SKM-1 treated with dmso at 0.1 percent for 144 hours (cell line): ENCODE measurements around the gene PSMD1.
"Not testable (repeated sequence)": the region's sequence is repeated elsewhere in the genome, so short reads cannot be mapped to it uniquely, and the experiment has no call there.

Source experiments
- DNase-seq: peaks from one replicate; lab custom pipeline; 2025; ENCODE audit not compliant: unreplicated experiment; lab: John Stamatoyannopoulos, UW

The PSMD1 gene

DNA sequence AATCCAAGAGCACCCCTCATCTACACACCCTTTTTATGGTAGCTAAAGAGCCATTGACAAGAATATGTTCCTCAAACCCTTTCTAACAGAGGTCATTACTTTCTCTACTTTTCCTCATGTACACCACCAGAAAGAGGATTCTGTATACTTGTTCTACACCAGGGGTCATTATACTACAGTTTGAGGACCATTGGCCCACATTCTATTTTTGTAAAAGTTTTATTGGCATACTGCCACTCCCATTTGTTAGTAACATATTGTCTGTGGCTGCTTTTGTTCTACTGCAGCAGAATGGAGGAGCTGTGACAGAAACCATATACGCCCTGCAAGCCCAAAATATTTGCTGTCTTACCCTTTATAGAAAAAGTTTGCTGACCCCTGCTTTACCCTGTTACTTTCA, 53.9 kb downstream of the PSMD1 start:
- no peak for DNase-seq

DNA sequence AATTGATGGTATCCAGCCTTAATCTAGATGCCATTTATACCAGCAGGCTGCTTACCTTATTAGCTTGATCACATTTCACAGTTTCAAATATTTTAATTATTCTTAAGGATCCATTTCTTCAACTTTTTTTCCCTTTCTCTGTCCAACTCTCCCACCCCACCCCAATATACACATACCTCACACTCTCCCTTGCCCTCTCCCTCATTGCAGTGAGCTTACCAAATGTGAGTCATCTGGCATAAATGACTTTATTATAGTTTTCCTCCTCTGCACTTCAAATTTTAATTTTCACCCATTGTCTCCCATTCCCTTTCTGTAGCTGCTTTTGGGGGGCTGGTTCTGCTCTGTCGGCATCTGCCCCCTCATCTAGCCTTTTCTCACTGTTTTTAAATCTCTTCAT, 55.3 kb downstream of the PSMD1 start:
- no peak for DNase-seq

DNA sequence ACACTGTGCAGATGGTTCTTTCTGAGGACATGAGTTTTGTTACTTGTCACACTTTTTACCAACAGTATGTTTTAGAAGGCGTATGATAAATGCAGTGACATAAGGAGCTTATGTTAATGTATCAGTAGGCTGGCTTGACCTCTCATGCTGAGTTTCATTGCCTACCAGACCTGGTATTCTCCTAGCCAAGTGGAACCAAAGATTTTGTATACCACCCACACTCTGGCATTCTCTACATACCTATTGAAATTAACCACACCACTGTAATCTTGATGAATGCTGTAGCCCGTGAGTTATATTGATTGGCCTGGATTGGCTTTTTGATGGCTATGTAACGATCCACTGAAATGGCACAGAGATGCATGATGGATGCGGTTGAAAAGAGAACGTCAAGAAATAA, 56.8 kb downstream of the PSMD1 start:
- DNase-seq, result no peak

DNA sequence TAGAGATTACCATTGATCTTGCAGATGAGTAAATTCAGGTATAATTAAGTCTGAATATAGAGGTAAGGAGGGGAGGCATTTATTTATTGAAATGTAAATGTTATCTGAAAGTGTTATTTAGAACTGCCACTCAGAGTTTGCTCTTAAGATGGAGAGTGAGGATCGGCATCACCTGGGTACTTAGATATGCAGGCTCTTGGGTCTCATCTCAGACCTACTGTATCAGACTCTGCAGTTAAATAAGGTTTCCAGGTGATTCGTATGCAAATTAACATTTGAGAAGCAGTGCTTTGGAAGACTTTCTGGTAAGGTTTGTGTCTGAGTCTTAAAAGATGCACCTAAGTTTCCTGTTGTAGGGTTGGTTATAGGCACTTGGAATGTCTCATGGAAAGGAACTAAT, 59.0 kb downstream of the PSMD1 start:
- no peak for DNase-seq

DNA sequence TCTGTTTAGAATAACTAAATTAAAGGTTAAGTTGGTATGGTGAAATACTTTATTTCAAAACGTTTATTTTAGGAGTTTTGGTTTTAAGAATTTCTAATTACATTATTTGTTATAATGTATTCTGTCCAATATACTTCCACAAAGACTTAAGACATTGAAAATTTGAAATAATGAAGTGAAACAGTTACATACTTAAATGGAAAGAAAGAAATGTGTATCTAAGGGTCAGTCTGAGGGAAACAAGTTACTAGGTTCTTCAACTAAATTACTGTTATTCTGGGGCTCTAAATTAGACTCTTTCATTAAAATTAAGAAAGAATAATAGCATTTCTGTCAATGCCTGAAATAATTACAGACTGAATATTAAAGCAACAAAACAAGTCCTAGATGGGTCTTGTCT, 60.5 kb downstream of the PSMD1 start:
- DNase-seq, result no peak

DNA sequence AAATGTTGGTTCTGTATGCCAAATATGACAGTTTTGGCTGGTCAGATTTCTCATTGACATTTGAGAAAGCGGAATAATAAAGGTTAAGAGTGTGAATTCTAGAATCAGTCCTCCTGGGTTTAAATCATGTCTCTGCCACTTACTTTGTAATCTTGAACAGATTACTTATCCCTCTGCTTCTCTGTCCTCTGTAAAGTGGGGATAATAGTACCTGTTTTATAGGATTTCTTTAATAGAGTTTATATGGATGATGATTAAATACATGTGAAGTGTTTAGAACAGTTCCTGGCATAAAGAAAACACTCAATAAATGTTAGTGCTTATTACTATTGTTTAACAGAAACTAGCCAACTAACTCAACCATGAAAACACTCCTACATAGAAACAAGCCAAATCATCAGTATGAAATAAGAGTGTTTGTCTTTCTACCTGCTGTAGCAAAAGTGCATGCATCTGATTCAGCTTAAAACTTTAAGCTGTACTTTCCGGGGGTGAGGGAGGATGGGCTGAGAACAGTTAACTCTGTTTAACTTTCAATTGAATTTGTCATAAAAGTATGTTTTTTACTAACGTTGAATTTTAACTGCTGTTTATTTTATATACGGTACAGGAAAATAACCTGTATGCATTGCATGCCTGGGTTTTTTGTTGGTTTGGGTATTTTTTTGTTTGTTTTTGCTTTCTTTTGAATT, 61.4 kb downstream of the PSMD1 start:
- no peak for DNase-seq

DNA sequence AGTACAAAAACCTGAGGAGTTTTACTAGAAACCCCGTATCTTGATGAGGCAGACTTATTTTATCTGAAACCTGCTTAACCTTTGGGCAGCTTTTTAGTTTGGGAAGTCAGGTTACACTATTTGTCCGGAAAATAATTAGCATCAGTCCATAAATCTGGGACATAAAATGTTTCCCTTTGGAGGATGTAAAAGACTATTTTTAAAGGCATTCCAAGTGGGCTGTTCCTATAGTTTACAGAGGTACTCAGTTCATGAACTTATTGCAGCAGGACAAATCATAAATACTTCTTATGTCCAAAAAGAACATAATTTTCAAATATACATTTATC, 61.9 kb downstream of the PSMD1 start:
- no peak for DNase-seq

DNA sequence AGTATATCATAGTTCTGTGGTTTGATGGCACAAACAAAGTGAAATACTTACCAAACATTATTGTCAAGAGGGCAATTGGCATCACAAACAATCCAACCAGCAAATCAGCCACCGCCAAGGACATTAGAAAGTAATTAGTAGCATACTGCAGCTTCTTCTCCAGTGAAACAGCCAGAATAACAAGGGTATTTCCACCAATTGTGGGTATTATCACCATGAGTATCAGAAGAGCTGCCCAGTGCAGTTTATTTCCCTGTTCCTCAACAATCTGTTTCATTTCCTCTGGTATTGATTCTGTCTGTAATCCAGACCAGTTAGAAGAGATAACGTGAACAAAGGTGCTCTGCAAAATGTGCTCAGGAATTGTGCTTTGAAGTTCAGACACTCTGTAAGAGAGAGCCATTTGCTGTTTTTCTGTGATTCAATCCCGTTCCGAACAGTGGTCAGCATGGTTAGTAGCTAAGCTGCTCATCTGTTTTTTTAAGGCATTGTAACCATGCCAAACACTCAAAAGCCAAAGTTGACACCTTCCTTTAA, 66.8 kb downstream of the PSMD1 start:
- DNase-seq, result no peak

DNA sequence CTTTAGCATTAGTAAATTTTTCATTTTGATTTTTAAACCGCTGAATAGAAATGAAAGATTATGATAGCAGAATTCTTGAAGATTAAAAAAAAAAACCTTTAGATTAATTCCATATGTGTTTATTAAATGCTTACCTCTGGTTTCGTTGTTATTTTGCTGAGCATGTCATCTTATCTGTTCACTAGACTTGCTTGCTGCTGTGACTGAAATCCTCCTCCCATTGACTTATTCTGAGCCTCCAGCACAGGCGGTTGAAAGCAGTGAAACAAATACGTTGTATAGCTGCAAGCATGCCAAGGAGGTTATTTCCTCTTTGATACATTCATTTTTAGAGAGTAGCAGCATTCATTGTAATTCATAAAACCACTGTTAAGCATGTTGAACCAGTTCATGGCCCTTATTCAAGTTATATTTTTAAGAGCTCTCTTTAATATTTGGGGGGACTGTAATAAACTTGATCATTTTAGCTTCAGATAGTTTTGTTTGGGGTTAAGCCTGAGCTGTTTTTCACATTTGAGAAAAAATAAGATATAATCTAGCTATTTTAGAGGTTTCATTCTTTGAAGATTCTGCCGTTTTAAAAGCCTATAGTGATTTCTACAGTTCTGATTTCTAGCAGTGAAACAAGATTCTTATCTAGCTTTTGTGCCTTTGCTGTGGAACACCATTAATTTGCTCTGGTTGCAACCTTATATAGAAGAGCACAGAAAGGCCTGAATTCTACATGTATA, 68.3 kb downstream of the PSMD1 start, which contains the start of gene HTR2B:
TSS of gene HTR2B (minus strand) at position 205 of the 731 bp plus-strand sequence. CDS start 1,278 bp downstream, outside the sequence.
- no peak for DNase-seq

DNA sequence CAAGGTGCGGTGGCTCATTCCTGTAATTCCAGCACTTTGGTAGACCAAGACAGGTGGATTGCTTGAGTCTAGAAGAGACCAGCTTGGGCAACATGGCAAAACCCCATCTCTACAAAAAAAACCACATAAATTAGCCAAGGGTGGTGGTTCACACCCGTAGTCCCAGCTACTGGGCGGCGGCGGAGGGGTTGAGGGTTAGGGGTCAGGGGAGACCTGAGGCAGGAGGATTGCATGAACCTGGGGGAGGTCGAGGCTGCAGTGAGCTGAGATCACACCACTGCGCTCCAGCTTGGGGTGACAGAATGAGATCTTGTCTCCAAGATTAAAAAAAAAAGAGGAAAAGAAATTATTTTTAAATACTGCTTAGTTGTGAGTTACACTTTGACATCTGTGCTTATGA, 69.5 kb downstream of the PSMD1 start:
- DNase-seq, result no peak

DNA sequence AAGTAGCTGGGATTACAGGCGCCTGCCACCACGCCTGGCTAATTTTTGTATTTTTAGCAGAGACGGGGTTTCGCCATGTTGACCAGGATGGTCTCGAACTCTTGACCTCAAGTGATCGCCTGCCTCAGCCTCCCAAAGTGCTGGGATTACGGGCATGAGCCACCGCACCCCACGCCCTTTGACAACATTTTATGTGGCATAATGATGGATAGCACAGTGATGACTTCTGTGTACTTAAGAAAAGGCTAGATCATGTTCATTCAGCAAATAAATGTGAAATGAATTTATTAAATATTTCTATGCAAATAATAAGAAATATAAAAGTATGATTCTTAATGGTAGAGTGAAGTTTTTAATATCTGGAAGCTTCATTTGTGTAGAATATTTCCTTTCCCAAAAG, 70.8 kb downstream of the PSMD1 start:
- no peak for DNase-seq

DNA sequence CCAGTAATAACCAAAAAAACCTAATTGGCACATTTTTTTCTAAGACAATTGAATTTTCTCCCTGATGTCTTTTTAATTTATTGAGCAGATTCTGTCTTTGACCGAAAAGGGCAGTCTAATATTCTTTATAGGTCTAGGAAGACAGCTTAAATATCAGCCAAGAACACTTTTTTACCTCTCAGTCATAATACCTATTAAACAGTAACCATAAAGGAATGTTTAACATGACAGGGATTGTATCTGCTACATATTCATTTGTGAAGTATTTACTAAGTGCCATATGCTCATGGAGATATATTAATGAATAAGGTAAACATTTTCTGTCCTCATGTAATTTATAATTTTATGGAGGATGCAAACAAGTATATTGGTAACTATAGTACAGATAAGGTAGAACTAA, 71.3 kb downstream of the PSMD1 start:
- no peak for DNase-seq

DNA sequence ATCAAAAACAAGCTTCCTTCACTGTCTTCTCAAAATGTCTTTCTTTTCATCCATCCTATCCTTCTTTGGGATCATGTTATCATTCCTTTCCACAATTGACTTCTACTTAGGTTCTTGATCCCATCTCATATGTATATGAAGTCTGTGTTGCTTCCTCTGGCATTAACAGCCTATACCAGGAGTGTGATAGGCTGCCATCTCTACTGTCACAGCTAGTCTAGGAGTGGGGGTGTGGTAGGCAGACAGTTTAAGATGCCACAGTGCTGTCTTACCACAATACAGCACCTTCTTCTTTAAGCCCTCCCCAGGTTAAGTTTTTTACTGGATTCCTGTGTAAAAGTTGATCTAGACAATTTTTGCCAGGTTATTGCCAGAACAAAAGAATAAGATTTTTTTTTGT, 71.9 kb downstream of the PSMD1 start:
- no peak for DNase-seq

DNA sequence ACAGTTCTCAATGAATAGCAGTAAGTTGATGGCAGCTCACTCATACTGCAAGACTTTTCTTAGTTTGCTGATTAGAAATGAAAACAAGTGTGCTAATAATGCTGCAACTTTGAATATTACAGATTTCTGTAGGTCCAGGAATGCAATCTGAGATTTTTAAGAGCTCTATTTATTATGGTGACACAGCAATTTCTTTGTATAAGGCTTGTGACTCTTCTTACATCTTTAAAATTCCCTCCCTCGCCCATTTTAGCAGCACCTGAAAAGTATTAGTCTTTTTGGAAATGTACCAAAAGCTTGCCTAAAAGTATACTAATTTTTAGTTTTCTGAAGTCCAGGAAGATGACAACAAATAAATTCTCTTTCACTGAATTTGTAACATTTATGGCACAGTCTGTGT, 72.5 kb downstream of the PSMD1 start:
- DNase-seq, result no peak

DNA sequence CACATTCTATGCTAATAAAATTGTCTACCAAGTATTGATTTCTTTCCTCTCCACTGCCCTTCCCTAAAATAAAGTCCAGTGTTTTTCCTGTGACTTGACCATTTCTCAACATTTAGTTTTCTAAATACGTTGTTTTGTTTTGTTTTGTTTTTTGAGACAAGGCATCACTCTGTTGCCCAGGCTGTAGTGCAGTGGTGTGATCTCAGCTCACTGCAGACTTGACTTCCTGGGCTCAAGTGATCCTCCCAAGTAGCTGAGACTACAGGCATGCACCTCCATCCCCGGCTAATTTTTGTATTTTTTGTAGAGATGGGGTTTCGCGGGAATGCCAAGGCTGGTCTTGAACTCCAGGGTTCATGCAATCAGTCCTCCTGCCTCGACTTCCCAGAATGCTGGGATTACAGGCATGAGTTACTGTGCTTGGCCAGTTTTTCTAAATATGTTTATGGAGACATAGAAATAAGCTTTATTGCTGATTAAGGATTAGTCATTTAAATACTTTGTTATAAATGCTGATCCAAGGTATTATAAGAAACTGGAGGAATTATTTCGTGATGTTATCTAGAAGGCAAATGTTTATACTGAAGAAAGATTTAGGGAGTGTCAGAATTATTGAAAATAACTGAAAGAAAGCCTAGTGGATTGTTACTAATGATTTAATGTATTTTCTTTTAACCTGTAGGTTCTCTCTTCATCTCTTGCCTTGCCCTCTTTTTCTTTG, 73.8 kb downstream of the PSMD1 start:
- no peak for DNase-seq

DNA sequence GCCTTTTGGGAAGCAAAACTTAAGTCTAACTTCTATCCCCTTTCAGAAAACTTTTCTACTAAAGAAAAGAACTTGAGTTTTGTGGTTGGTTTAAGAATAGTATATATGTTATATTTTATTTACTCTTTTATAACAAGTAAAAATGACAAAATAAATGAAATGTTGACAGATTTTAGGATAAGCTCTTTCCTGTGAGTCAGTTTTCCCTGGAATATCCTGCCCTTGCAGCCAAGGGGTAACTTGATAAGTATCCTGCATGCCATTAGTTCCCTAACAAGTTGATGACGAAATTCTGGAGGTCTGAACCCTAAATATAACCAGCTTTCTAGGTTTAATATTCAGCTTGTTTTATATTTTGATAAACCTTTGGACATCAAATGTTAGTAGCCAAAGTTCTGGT, 75.5 kb downstream of the PSMD1 start:
- no peak for DNase-seq

DNA sequence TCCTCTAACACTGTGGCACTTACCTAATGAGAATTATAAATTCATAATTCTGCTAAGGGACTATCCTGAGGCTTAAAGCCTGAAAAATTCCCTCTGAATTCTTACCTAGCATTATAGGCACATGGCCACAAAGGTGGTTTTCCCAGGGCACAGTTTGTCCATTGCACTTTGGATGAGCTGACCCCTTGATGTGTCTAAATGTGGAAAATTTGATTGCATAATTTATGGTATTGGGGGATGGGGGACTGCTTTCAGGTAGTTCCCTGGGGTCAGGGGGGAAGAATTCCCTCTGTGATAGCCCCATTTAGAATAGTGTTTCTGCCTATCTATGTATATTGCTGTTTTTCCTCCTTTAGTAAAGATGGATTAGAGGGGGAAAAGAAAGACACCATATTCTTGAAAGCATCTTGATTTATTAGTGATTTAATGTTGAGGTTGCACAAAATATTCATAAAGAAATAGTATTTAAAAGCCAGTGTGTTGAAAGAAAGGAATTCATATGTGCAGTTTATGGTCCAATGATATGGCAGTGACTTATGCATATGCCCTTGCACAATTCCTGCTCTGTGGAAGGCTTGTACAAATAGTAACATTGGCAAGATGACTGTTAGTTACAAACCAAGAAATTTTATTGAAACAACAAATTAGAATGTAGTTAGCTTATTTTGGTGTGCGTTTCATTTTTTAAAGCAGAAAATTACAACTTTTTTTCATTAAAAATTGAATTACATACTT, 76.9 kb downstream of the PSMD1 start:
- no peak for DNase-seq

DNA sequence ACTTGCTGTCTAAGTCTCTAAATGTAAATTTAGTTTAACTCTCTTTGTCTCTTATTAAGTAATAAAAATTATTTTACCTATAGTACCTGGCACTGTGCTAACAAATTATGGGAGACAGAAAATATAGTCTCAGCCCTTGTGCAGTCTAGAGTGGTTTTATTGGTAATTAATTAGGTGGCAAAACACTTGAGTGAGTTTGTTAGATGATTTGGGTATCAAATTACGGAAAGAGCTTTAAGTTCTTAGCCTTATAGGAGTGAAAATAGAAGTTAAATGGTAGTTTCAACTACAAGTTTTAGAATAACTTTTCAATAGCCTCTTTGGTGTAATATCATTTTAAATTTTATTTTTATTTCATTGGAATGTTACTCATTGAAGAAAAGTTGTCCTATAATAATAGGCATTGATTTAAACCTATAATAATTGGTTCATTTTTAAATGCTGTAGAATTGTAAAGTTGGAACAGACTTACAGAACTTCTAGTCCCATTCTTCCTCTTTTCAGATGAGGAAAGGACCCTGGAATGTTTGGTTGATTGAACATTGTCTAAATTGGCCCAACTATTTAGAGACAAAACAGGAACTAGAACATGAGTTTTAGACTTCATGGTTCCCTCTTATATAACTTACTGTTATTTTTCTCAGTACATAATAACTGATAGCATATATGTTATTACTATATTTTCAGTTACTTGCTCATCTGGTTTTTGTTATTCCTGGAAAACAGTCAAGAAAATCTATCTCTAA, 78.4 kb downstream of the PSMD1 start:
- DNase-seq, result peak; percentile 81

DNA sequence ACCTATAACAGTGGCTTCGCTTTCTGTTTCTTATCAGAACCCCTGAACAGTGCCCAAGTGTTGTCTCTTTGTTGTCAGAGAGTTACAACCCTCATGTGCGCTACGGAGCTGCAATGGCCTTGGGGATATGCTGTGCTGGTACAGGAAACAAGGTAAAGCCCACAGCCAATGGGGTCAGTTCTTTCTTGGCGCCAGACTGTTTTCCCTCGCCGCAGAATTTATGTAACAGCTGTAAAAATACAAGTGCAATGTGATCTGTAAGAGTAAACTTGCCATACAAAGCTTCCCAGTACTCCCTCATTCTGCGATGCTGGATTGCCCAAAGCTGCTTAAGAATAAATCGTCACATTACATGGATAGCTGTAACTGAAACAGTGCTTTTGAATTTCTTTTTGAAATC, 82.0 kb downstream of the PSMD1 start:
- no peak for DNase-seq

DNA sequence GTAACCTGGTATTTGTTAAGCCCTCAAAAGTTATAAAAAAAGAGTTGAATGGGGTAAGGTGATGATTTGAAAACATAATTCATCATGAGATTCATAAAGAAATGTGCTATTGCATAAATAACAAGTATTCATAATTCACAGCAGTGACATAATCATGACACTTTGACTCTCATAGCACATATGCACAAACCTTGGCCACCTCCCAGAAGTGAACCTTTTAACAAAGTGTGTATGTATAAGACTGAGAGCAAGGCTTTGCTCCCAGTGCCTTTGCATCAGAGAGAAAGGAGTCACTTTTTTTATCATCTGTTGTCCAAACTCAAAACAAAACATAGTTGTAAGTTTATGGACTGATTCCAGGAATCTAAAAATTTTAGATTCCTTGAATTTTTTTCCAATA, 83.1 kb downstream of the PSMD1 start:
- DNase-seq, result no peak

DNA sequence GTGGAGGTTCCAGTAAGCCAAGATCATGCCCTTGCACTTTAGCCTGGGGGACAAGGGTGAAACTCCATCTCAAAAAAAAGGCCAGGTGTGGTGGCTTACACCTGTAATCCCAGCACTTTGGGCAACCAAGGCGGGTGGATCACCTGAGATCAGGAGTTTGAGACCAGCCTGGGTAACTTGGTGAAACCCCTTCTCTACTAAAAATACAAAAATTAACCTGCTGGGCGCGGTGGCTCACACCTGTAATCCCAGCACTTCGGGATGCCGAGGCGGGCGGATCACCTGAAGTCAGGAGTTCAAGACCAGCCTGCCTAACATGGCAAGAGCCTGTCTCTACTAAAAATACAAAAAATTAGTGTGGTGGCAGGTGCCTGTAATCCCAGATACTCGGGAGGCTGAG, 84.1 kb downstream of the PSMD1 start:
- not testable (repeated sequence) for DNase-seq
